ENCODE data around the gene GPC5. TPM values are rescaled to one million over a fixed set of nuclear protein-coding genes. Genes with fewer than 3 reads are reported as not detected.

Gene GPC5
- total RNA-seq, 1 experiment from 2014 or later = 0.15 TPM

- Histone ChIP-seq H2AFZ (ENCODE audit: low read length) (no peak overlapping the region), H3K23me2 (ENCODE audit: insufficient read length, low read depth, low read length, poor library complexity, severe bottlenecking) (no peaks in the 10 kb centered on the region), H4K20me1 (ENCODE audit: control insufficient read depth, insufficient read depth, insufficient read length) (no peaks in the 10 kb centered on the region), H2BK20ac (ENCODE audit: low read depth, low read length, poor library complexity, severe bottlenecking) (no peak overlapping the region), H3K4ac (ENCODE audit: low read depth, low read length) (no peak overlapping the region), H3K23ac (ENCODE audit: insufficient read length, low read depth, low read length) (no peak overlapping the region), H3K79me1 (ENCODE audit: insufficient read depth, low read depth, low read length, poor library complexity, severe bottlenecking) (no peaks in the 10 kb centered on the region), H4K8ac (replicated peaks; ENCODE audit: insufficient read length, low read depth, low read length) (no peak overlapping the region), H3K14ac (ENCODE audit: insufficient read depth, low read length) (no peak overlapping the region), H3K27ac (ENCODE audit: insufficient read length, low read depth, low read length) (no peak overlapping the region), H3K79me2 (ENCODE audit: insufficient read depth, low read length) (no peaks in the 10 kb centered on the region), H3K9ac (ENCODE audit: extremely low read depth, insufficient read length, low read length) (no peak overlapping the region), H3K18ac (ENCODE audit: insufficient read length, low read depth, low read length) (no peak overlapping the region), H2BK15ac (ENCODE audit: low read depth, low read length) (no peak overlapping the region), H3K4me2 (ENCODE audit: insufficient read depth, insufficient read length, low read length) (no peak overlapping the region), H2BK120ac (ENCODE audit: low read depth, low read length, poor library complexity, severe bottlenecking) (no peak overlapping the region), H3K9me3 (ENCODE audit: control insufficient read depth, low read depth, low read length) (no peaks in the 10 kb centered on the region), H3K4me1 (ENCODE audit: insufficient read depth, low read length) (no peaks in the 10 kb centered on the region), H2AK5ac (ENCODE audit: insufficient read length, low read length) (no peak overlapping the region), H3K27me3 (ENCODE audit: insufficient read depth, low read length) (no peaks in the 10 kb centered on the region), H2BK12ac (ENCODE audit: insufficient read length, low read depth, low read length) (no peak overlapping the region), H2BK5ac (ENCODE audit: insufficient read length, low read length) (no peak overlapping the region), H3K56ac (ENCODE audit: insufficient read length, low read depth, low read length) (no peak overlapping the region), H3T11ph (ENCODE audit: low read length) (no peak overlapping the region), H4K5ac (ENCODE audit: insufficient read length, low read depth, low read length) (no peak overlapping the region), H4K91ac (ENCODE audit: insufficient read length, low read depth, low read length) (no peak overlapping the region)
- Mint-ChIP-seq H3K4me3 (no peak overlapping the region), H3K36me3 (ENCODE audit: insufficient read depth in 1 of 3, low read depth in 3 of 3) (no peaks in the 10 kb centered on the region), H3K27me3 (ENCODE audit: low read depth) (no peaks in the 10 kb centered on the region; the same call in 1 of the 2 replicates), H3K9me3 (no peaks in the 10 kb centered on the region; a peak in 1 of 5 replicates), H3K4me1 (peaks cover 0 to 6% of the 10 kb centered on the region in 2 experiments; a peak in 2 of 4 replicates), H3K27ac (no peak overlapping the region)
- DNase-seq = no peak
- TF ChIP-seq CTCF (conservative IDR thresholded peaks at IDR 0.05) = no peak
Observed at GRCh38 chr13:92028695-92029094, 630.3 kb downstream of the GPC5 start.

Data from H9 (cell line).